Measurements from ENCODE around the gene LGI4.

DNA sequence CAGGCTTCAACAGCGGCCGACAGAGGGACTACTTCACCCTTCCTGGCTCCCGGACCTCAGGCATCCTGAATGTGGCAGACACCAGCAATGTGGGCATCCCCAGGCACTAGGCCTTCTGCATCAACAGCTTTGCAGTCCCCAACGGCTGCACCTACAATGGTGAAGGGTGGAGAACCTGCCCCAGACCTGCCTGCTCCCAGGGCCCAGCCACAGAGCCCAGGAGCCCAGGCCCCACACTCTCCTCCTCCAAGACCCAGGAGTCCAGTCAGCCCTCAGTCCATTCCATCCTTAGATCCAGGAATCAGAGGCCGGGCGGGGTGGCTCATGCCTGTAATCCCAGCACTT is 58.9 kb downstream of the LGI4 start:
- TF ChIP-seq, protein P1, sequence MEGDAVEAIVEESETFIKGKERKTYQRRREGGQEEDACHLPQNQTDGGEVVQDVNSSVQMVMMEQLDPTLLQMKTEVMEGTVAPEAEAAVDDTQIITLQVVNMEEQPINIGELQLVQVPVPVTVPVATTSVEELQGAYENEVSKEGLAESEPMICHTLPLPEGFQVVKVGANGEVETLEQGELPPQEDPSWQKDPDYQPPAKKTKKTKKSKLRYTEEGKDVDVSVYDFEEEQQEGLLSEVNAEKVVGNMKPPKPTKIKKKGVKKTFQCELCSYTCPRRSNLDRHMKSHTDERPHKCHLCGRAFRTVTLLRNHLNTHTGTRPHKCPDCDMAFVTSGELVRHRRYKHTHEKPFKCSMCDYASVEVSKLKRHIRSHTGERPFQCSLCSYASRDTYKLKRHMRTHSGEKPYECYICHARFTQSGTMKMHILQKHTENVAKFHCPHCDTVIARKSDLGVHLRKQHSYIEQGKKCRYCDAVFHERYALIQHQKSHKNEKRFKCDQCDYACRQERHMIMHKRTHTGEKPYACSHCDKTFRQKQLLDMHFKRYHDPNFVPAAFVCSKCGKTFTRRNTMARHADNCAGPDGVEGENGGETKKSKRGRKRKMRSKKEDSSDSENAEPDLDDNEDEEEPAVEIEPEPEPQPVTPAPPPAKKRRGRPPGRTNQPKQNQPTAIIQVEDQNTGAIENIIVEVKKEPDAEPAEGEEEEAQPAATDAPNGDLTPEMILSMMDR (IDR thresholded peaks at IDR 0.05 in 2 of 3, conservative IDR thresholded peaks at IDR 0.05 in 1 of 3; ENCODE audit: borderline replicate concordance in 1 of 3, insufficient read depth in 1 of 3, low read depth in 2 of 3, low read length in 2 of 3), result no peak
- TF ChIP-seq POLR2AphosphoS5 (IDR thresholded peaks at IDR 0.05; ENCODE audit: low read depth, low read length) (no peak), TCF7L2 (IDR thresholded peaks at IDR 0.05; ENCODE audit: borderline replicate concordance, extremely low read depth, insufficient read depth, insufficient read length) (no peak), POLR2A (IDR thresholded peaks at IDR 0.05; ENCODE audit: borderline replicate concordance, extremely low read depth, insufficient read depth, insufficient read length) (no peak), YY1 (IDR thresholded peaks at IDR 0.05; ENCODE audit: extremely low read depth, insufficient replicate concordance, low read depth, low read length) (no peak), CEBPB (IDR thresholded peaks at IDR 0.05; ENCODE audit: low read depth) (no peak), ZBTB33 (IDR thresholded peaks at IDR 0.05; ENCODE audit: extremely low read depth, insufficient replicate concordance, low read length) (no peak), EZH2 (IDR thresholded peaks at IDR 0.05) (no peak)
